Endothelial cell of umbilical vein (primary cell): ENCODE measurements around the gene DZIP3.

Experiments
- EZH2 ChIP-seq: IDR thresholded peaks from 2 replicates; pipeline ENCODE4 v1.6.1; 2012; ENCODE audit warnings: borderline replicate concordance, low read depth, mild to moderate bottlenecking, moderate library complexity, low read length, inconsistent platforms; ENCODE audit not compliant: severe bottlenecking
- GATA2 ChIP-seq: IDR thresholded peaks from 2 replicates; pipeline ENCODE4 v1.7.0; 2011; ENCODE audit warnings: low read depth, mild to moderate bottlenecking, moderate library complexity, mixed read lengths, low read length; ENCODE audit not compliant: insufficient read length, insufficient read depth
- JUN ChIP-seq: IDR thresholded peaks from 2 replicates; pipeline ENCODE4 v1.6.1; 2011; ENCODE audit warnings: borderline replicate concordance, low read depth; ENCODE audit not compliant: insufficient read length, insufficient read depth
- TF ChIP-seq, protein P1 (sequence below), 2 donors: IDR thresholded peaks; 1 replicate in 1 of 2; 2 replicates in 1 of 2; pipeline ENCODE4 v1.5.1; 2011; ENCODE audit warnings: low read length in 2 of 2, mild to moderate bottlenecking in 2 of 2, moderate library complexity in 2 of 2, control low read depth in 1 of 2, inconsistent platforms in 1 of 2, low read depth in 1 of 2; ENCODE audit not compliant: insufficient read depth in 1 of 2; ENCODE audit errors: extremely low read depth in 1 of 2
- TF ChIP-seq, protein P2 (sequence below): IDR thresholded peaks from 2 replicates; pipeline ENCODE4 v1.6.1; 2011; ENCODE audit not compliant: insufficient read depth, insufficient read length

DNA sequence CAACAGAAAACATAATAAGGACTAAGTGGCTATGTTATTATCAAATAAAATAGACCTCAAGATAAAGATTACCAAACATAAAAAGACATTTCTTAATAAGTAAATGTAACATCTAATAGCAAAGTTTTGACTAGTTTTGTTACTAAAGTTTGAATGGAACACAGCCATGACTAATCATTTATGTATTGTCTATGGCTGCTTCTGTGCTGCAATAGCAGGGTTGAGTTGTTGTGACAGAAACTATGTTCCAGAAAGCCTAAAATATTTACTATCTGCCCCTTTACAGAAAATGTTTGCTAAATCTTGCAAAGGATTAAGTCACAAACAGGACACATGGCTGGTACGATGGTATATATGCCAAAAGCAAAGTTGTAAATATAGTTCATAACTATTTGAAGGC lies 41.2 kb upstream of the DZIP3 start:
- TF ChIP-seq, protein P1, sequence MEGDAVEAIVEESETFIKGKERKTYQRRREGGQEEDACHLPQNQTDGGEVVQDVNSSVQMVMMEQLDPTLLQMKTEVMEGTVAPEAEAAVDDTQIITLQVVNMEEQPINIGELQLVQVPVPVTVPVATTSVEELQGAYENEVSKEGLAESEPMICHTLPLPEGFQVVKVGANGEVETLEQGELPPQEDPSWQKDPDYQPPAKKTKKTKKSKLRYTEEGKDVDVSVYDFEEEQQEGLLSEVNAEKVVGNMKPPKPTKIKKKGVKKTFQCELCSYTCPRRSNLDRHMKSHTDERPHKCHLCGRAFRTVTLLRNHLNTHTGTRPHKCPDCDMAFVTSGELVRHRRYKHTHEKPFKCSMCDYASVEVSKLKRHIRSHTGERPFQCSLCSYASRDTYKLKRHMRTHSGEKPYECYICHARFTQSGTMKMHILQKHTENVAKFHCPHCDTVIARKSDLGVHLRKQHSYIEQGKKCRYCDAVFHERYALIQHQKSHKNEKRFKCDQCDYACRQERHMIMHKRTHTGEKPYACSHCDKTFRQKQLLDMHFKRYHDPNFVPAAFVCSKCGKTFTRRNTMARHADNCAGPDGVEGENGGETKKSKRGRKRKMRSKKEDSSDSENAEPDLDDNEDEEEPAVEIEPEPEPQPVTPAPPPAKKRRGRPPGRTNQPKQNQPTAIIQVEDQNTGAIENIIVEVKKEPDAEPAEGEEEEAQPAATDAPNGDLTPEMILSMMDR (IDR thresholded peaks at IDR 0.05; ENCODE audit: extremely low read depth in 1 of 2, insufficient read depth in 1 of 2, low read depth in 1 of 2, low read length in 2 of 2): no peak
- no peak for TF ChIP-seq EZH2
- TF ChIP-seq JUN: no peak
- TF ChIP-seq GATA2: no peak
- TF ChIP-seq, protein P2, sequence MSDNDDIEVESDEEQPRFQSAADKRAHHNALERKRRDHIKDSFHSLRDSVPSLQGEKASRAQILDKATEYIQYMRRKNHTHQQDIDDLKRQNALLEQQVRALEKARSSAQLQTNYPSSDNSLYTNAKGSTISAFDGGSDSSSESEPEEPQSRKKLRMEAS: no peak
